Activated naive CD8-positive, alpha-beta T cell treated with anti-CD3 and anti-CD28 coated beads, Interleukin-2, amount 50 U/mL, for 24 hours (primary cell): ENCODE measurements around the gene CHL1.

ENCODE experiments used
- ATAC-seq: fragments of 150-1000 bp; cut with Tn5 transposase; one replicate; pipeline ENCODE4 v1.10.0; 2021
- DNase-seq: peaks from one replicate; pipeline ENCODE4 v3.0.0; 2021
- H3K27ac Mint-ChIP-seq: one replicate; pipeline ENCODE4 v1.8.0; 2021; ENCODE audit warnings: mild to moderate bottlenecking, mixed read lengths
- H3K27me3 Mint-ChIP-seq: one replicate; pipeline ENCODE4 v1.8.0; 2021; ENCODE audit warnings: mixed read lengths
- H3K36me3 Mint-ChIP-seq: one replicate; pipeline ENCODE4 v1.8.0; 2021; ENCODE audit warnings: low read depth, mixed read lengths
- H3K4me1 Mint-ChIP-seq: one replicate; pipeline ENCODE4 v1.8.0; 2021; ENCODE audit warnings: mixed read lengths
- H3K4me3 Mint-ChIP-seq: one replicate; pipeline ENCODE4 v1.8.0; 2021; ENCODE audit warnings: mild to moderate bottlenecking, moderate library complexity, mixed read lengths
- H3K9me3 Mint-ChIP-seq: one replicate; pipeline ENCODE4 v1.8.0; 2021; ENCODE audit warnings: mixed read lengths

Gene CHL1, protein sequence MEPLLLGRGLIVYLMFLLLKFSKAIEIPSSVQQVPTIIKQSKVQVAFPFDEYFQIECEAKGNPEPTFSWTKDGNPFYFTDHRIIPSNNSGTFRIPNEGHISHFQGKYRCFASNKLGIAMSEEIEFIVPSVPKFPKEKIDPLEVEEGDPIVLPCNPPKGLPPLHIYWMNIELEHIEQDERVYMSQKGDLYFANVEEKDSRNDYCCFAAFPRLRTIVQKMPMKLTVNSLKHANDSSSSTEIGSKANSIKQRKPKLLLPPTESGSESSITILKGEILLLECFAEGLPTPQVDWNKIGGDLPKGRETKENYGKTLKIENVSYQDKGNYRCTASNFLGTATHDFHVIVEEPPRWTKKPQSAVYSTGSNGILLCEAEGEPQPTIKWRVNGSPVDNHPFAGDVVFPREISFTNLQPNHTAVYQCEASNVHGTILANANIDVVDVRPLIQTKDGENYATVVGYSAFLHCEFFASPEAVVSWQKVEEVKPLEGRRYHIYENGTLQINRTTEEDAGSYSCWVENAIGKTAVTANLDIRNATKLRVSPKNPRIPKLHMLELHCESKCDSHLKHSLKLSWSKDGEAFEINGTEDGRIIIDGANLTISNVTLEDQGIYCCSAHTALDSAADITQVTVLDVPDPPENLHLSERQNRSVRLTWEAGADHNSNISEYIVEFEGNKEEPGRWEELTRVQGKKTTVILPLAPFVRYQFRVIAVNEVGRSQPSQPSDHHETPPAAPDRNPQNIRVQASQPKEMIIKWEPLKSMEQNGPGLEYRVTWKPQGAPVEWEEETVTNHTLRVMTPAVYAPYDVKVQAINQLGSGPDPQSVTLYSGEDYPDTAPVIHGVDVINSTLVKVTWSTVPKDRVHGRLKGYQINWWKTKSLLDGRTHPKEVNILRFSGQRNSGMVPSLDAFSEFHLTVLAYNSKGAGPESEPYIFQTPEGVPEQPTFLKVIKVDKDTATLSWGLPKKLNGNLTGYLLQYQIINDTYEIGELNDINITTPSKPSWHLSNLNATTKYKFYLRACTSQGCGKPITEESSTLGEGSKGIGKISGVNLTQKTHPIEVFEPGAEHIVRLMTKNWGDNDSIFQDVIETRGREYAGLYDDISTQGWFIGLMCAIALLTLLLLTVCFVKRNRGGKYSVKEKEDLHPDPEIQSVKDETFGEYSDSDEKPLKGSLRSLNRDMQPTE (N-terminal part only)

DNA sequence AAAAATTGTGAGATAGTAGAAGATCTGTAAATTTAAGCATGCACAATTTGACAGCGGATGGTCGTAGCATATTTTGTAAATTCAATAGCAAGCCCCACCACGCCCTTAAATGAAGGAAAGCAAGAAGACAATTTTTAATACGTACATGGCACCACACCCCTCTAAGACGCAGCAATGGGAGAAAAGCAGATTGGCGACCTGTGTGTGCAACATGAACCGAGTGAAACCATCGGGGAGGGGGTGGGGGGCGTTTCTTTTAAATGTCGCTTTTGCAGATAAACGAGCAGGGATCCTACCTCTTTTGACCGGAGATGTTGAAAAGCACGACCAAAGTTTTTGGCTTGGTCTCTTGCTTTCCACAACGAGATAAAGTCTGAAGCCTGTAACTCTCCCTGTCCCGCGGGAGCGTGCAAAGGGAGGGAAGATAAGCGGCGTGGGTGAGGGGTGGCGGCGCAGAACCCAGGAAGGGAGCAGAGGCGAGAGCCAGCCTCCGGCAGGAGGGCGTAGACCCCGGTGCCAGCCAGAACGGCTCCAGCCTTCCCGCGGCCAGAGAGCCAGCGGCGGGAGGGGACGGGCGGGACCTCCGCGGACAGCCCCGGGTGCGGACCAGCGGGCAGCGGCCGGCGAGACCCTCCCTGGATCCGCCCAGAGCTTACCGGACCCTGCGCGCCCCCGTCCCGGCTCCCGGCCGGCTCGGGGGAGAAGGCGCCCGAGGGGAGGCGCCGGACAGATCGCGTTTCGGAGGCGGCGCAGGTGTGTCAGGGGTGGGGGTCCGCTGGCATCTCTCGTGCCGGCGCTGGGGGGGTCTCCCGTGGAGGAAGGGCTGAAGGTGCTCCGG, at the start of gene CHL1:
Gene CHL1 (plus strand): TSS at position 453 of the 838 bp plus-strand sequence. CDS start 123,014 bp downstream, outside the sequence.
- H3K36me3 Mint-ChIP-seq = peaks cover 3% of the 10 kb centered on the region
- H3K9me3 Mint-ChIP-seq = peaks cover 3% of the 10 kb centered on the region
- peaks cover 36% of the 10 kb centered on the region for H3K27me3 Mint-ChIP-seq
- ATAC-seq (no peak), DNase-seq (no peak)
- no peak within 1 kb of the TSS for H3K27ac Mint-ChIP-seq
- H3K4me3 Mint-ChIP-seq = peak within 1 kb of the TSS; percentile 21
- H3K4me1 Mint-ChIP-seq = peaks cover 3% of the 10 kb centered on the region

- Mint-ChIP-seq H3K27ac (no peak overlapping the region), H3K9me3 (peaks cover 3% of the 10 kb centered on the region), H3K36me3 (no peaks in the 10 kb centered on the region), H3K4me1 (no peaks in the 10 kb centered on the region), H3K27me3 (peaks cover 1% of the 10 kb centered on the region), H3K4me3 (no peak overlapping the region)
- DNase-seq (no peak), ATAC-seq (no peak)
These were observed 44.9 kb upstream of the CHL1 start for GRCh38 chr3:151614-152189.

- no peak for ATAC-seq
- Mint-ChIP-seq H3K27ac (no peak overlapping the region), H3K4me1 (no peaks in the 10 kb centered on the region), H3K36me3 (no peaks in the 10 kb centered on the region), H3K9me3 (peaks cover 4% of the 10 kb centered on the region), H3K4me3 (no peak overlapping the region), H3K27me3 (peaks cover 3% of the 10 kb centered on the region)
- no peak for DNase-seq
These were observed 36.6 kb upstream of the CHL1 start for GRCh38 chr3:159974-160373.

DNA sequence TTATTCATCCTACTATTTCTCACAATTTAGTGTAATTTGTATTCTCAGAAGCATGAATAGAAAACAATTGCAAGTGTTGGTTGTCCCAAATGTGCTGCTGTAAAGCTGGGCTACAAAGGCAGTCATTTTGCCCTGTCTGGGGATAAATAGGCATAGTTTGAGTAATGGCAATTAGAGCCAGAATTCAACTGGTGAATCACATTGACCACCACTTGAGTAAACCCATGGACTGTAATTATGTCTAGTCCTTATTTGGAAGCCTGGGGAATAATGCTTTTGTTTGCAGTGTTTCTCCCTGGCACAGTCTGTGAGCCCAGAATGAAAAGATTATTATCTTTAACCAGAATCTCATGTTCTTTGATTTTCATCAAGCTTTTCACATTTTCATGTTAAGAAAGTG, 30.5 kb upstream of the CHL1 start:
- H3K4me3 Mint-ChIP-seq = no peak overlapping the region
- H3K27ac Mint-ChIP-seq = no peak overlapping the region
- peaks cover 3% of the 10 kb centered on the region for H3K27me3 Mint-ChIP-seq
- H3K4me1 Mint-ChIP-seq = no peaks in the 10 kb centered on the region
- H3K9me3 Mint-ChIP-seq = peaks cover 4% of the 10 kb centered on the region
- H3K36me3 Mint-ChIP-seq = no peaks in the 10 kb centered on the region
- DNase-seq (no peak), ATAC-seq (no peak)

DNA sequence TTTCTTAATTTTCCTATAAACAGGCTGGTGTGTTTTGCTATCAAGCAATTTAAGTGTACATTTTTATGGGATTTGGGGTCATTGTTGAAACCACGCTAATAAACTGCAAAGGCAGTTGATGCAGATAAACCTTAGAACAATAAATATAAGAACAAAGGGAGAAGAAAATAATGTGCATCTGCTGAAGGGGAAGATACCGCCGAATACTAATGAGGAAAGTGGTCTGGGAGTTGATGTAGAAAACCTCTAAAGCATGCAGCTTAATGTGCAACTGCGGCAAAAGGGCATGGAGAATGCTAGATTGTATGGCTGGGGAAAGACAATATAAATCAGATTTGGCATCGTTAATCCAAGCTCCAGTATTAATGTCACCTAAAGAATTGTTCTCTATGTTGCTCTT, 29.8 kb upstream of the CHL1 start:
- no peak for DNase-seq
- Mint-ChIP-seq H3K27me3 (peaks cover 3% of the 10 kb centered on the region), H3K4me3 (no peak overlapping the region)

DNA sequence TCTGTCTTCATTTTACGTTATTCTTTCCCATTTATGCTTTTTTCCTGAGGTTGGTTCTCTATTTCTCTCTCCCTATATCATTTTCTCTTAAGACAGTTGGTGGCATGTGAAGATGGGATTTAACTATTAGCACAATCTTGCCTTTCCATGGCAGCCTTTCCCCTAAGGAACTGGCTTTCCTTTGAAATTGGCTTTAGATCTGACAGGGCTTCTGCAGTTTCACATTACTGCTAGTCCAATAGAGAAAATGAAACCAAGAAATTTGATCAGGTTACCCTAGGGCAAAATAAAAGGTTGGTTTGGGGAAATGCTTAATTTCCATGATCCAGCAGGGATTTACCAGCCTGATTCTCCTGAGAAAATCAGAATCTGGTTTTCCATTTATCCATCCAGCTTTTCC, 22.7 kb upstream of the CHL1 start:
- Mint-ChIP-seq H3K4me3 (no peak overlapping the region), H3K36me3 (no peaks in the 10 kb centered on the region), H3K27me3 (no peaks in the 10 kb centered on the region), H3K4me1 (no peaks in the 10 kb centered on the region), H3K27ac (no peak overlapping the region), H3K9me3 (no peaks in the 10 kb centered on the region)
- DNase-seq (no peak), ATAC-seq (no peak)

More for the DNA sequence above, 29.8 kb upstream of the CHL1 start:
- Mint-ChIP-seq H3K36me3 (no peaks in the 10 kb centered on the region), H3K4me1 (no peaks in the 10 kb centered on the region), H3K9me3 (peaks cover 4% of the 10 kb centered on the region), H3K27ac (no peak overlapping the region)
- ATAC-seq = no peak

- Mint-ChIP-seq H3K9me3 (peaks cover 8% of the 10 kb centered on the region), H3K27ac (no peak overlapping the region), H3K27me3 (no peaks in the 10 kb centered on the region), H3K4me3 (no peak overlapping the region), H3K36me3 (no peaks in the 10 kb centered on the region), H3K4me1 (no peaks in the 10 kb centered on the region)
- no peak for ATAC-seq
- DNase-seq = no peak
These were observed 11.6 kb upstream of the CHL1 start for GRCh38 chr3:184976-185375.

GRCh38 chr3:192215-192929, 4.2 kb upstream of the CHL1 start:
- peaks cover 18% of the 10 kb centered on the region for H3K27me3 Mint-ChIP-seq

GRCh38 chr3:194001-194400, 2.6 kb upstream of the CHL1 start:
- H3K4me3 Mint-ChIP-seq = no peak overlapping the region
- H3K4me1 Mint-ChIP-seq = peaks cover 3% of the 10 kb centered on the region
- peaks cover 3% of the 10 kb centered on the region for H3K9me3 Mint-ChIP-seq
- peaks cover 24% of the 10 kb centered on the region for H3K27me3 Mint-ChIP-seq
- H3K36me3 Mint-ChIP-seq = peaks cover 3% of the 10 kb centered on the region
- no peak overlapping the region for H3K27ac Mint-ChIP-seq
- ATAC-seq = no peak
- no peak for DNase-seq

More at GRCh38 chr3:192215-192929, 4.2 kb upstream of the CHL1 start:
- Mint-ChIP-seq H3K4me1 (peaks cover 3% of the 10 kb centered on the region), H3K27ac (no peak overlapping the region), H3K9me3 (peaks cover 9% of the 10 kb centered on the region), H3K4me3 (no peak overlapping the region), H3K36me3 (peaks cover 3% of the 10 kb centered on the region)
- no peak for DNase-seq
- no peak for ATAC-seq

DNA sequence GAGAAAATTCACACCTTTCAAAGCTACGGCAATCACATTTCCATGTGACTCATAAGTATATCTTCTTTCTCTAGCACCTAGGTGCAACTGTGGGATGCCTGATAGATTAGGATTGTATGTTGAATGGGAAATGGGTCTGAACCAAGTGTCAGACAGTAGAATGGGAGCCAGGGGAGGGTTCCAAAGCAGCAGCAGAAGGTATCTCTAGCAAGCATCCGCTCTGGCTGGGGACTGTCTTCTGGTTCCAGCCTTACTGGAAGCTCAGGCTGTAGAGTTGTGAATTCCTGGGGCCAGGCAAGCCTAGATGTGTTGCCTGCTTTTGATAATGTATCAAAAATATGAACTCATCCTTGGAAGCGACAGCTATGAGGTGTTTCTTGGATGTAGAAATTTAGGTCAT, 2.1 kb upstream of the CHL1 start:
- H3K4me3 Mint-ChIP-seq = no peak overlapping the region
- no peak overlapping the region for H3K27ac Mint-ChIP-seq
- H3K36me3 Mint-ChIP-seq = peaks cover 3% of the 10 kb centered on the region
- no peak for ATAC-seq
- H3K9me3 Mint-ChIP-seq = peaks cover 3% of the 10 kb centered on the region
- H3K4me1 Mint-ChIP-seq = peaks cover 3% of the 10 kb centered on the region
- no peak for DNase-seq
- H3K27me3 Mint-ChIP-seq = peaks cover 26% of the 10 kb centered on the region

GRCh38 chr3:195666-196065, 897 bp upstream of the CHL1 start:
- H3K4me1 Mint-ChIP-seq = peaks cover 3% of the 10 kb centered on the region
- H3K27ac Mint-ChIP-seq = no peak overlapping the region
- peaks cover 33% of the 10 kb centered on the region for H3K27me3 Mint-ChIP-seq
- no peak for DNase-seq
- peaks cover 3% of the 10 kb centered on the region for H3K9me3 Mint-ChIP-seq
- peaks cover 3% of the 10 kb centered on the region for H3K36me3 Mint-ChIP-seq
- no peak overlapping the region for H3K4me3 Mint-ChIP-seq
- ATAC-seq = no peak

DNA sequence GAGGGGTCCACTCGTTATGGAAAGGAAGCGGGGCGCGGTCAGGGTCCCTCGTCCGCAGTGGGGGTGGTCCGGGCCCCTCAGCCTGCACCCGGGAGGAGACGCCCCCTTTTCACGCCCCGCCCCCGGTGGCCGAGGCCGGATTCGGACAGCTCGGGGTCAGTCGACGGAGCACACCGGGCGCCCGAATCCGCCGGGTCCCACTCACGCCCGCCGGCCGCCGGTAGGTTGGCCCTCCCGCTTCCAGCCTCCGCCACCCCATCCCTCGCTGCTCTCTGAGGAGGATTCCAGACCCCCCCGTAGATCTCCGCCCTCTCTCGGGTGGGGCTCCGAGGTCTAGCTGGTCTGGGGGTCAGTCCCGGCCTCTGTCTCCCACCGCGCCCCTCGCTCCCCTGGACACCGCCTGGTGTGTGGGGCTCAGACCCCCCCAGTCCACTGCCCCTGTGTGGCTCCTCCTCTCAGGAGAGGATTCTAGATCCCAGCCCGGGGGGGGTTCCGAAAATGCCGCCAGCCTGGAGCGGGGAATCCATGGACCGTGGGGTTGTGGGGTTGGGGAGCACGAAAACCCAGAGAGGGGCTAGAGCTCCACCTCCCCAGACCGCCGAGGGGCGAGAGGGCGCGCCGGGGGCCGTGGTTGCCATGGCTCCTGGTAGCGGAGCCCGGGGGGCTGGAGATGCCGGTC, 725 bp downstream of the CHL1 start:
- peaks cover 3% of the 10 kb centered on the region for H3K36me3 Mint-ChIP-seq
- peaks cover 36% of the 10 kb centered on the region for H3K27me3 Mint-ChIP-seq
- H3K4me3 Mint-ChIP-seq = no peak overlapping the region
- ATAC-seq (peak; percentile 28), DNase-seq (peak; percentile 1)
- peaks cover 3% of the 10 kb centered on the region for H3K4me1 Mint-ChIP-seq
- H3K27ac Mint-ChIP-seq = no peak overlapping the region
- peaks cover 3% of the 10 kb centered on the region for H3K9me3 Mint-ChIP-seq
